Astrocyte (in vitro differentiated cells and primary cell): Measurements from ENCODE around the gene PLD1. TPM values are rescaled to one million over a fixed set of nuclear protein-coding genes. Genes with fewer than 3 reads are reported as not detected.

Experiments used
- DNase-seq: peaks from one replicate; pipeline ENCODE4 v3.0.0-alpha.2; 2010; ENCODE audit warnings: low read depth
- FAIRE-seq: peaks from 2 replicates; lab custom pipeline; 2011; peaks lifted over from hg19 to GRCh38; lab: Jason Lieb, UNC
- H2AFZ ChIP-seq: 2 replicates; pipeline ENCODE4 v1.6.0; 2012; ENCODE audit warnings: low read depth, low read length, inconsistent platforms
- H3K27ac ChIP-seq: 2 replicates; pipeline ENCODE4 v1.5.1; 2011; ENCODE audit warnings: low read depth, low read length, inconsistent platforms
- H3K27me3 ChIP-seq: 2 replicates; pipeline ENCODE4 v1.6.0; 2011; ENCODE audit warnings: low read length, inconsistent platforms; ENCODE audit not compliant: insufficient read depth
- H3K36me3 ChIP-seq: 2 replicates; pipeline ENCODE4 v1.5.1; 2011; ENCODE audit warnings: low read length, inconsistent platforms; ENCODE audit not compliant: insufficient read depth
- H3K4me1 ChIP-seq: 2 replicates; pipeline ENCODE4 v1.5.1; 2011; ENCODE audit warnings: low read length, inconsistent platforms; ENCODE audit not compliant: insufficient read depth
- H3K4me2 ChIP-seq: 2 replicates; pipeline ENCODE4 v1.6.0; 2012; ENCODE audit warnings: low read length, inconsistent platforms
- H3K4me3 ChIP-seq: 2 replicates; pipeline ENCODE4 v1.5.1; 2011; ENCODE audit warnings: low read depth, mild to moderate bottlenecking, low read length, inconsistent platforms; ENCODE audit not compliant: insufficient read depth
- H3K79me2 ChIP-seq: 2 replicates; pipeline ENCODE4 v1.6.0; 2012; ENCODE audit warnings: mild to moderate bottlenecking, low read length, inconsistent platforms; ENCODE audit not compliant: insufficient read depth
- H3K9ac ChIP-seq: 2 replicates; pipeline ENCODE4 v1.6.0; 2012; ENCODE audit warnings: mild to moderate bottlenecking, low read length, inconsistent platforms
- H3K9me3 ChIP-seq: 2 replicates; pipeline ENCODE4 v1.5.1; 2012; ENCODE audit warnings: low read depth, mild to moderate bottlenecking, low read length, inconsistent platforms; ENCODE audit not compliant: insufficient read depth
- H4K20me1 ChIP-seq: 2 replicates; pipeline ENCODE4 v1.6.0; 2012; ENCODE audit warnings: low read length, inconsistent platforms; ENCODE audit not compliant: insufficient read depth
- H3K27ac Mint-ChIP-seq: one replicate; pipeline ENCODE4 v1.8.0; 2021; ENCODE audit warnings: mild to moderate bottlenecking, mixed read lengths; ENCODE audit not compliant: unreplicated experiment
- H3K27me3 Mint-ChIP-seq: one replicate; pipeline ENCODE4 v1.8.0; 2021; ENCODE audit warnings: low read depth, mixed read lengths; ENCODE audit not compliant: unreplicated experiment
- H3K36me3 Mint-ChIP-seq: one replicate; pipeline ENCODE4 v1.8.0; 2021; ENCODE audit warnings: low read depth, mixed read lengths; ENCODE audit not compliant: unreplicated experiment
- H3K4me1 Mint-ChIP-seq: one replicate; pipeline ENCODE4 v1.8.0; 2021; ENCODE audit warnings: low read depth, mixed read lengths; ENCODE audit not compliant: unreplicated experiment
- H3K4me3 Mint-ChIP-seq: one replicate; pipeline ENCODE4 v1.8.0; 2021; ENCODE audit warnings: mild to moderate bottlenecking, moderate library complexity, mixed read lengths; ENCODE audit not compliant: unreplicated experiment
- H3K9me3 Mint-ChIP-seq: one replicate; pipeline ENCODE4 v1.8.0; 2021; ENCODE audit warnings: mild to moderate bottlenecking, mixed read lengths; ENCODE audit not compliant: unreplicated experiment
- EZH2 ChIP-seq: IDR thresholded peaks from 2 replicates; pipeline ENCODE4 v1.6.1; 2012; ENCODE audit warnings: mild to moderate bottlenecking, low read length, inconsistent platforms; ENCODE audit not compliant: insufficient read depth
- total RNA-seq: library from RNA; stranded (reverse); gene quantifications from 2 replicates; pipeline ENCODE4 v1.2.1, GENCODE V29; 2021
- TF ChIP-seq, protein P1 (sequence below): IDR thresholded peaks from 2 replicates; pipeline ENCODE4 v1.5.1; 2011; ENCODE audit warnings: low read depth, mild to moderate bottlenecking, inconsistent platforms, low read length, moderate library complexity; ENCODE audit not compliant: insufficient read depth

The PLD1 gene
- total RNA-seq, 1 donor from 2014 or later = 21.5 TPM

DNA sequence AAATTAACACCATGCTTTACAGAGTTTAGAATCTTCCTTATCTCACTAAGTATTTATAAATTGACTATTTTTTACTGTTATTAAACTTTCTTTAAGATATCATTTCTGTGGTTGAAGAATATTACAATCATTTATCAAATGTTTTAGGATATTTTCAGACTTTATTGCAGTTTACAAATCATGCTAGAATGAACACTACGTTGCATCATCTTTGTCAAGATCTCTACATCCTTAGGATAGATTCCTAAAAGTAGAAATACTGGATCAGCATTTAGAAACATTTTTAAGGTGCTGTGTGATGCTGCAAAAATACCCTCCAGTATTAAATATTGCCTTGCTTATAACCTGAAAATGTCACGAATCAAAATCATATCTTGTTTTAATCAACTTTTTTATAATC, 2.5 kb upstream of the PLD1 start:
- H3K36me3 Mint-ChIP-seq = no peaks in the 10 kb centered on the region
- no peak overlapping the region for H3K4me3 Mint-ChIP-seq
- H3K4me1 Mint-ChIP-seq = peaks cover 39% of the 10 kb centered on the region
- DNase-seq (no peak), FAIRE-seq (no peak)
- Histone ChIP-seq H3K9ac (no peak overlapping the region), H3K9me3 (no peaks in the 10 kb centered on the region), H3K27ac (no peak overlapping the region), H3K4me3 (no peak overlapping the region), H3K27me3 (no peaks in the 10 kb centered on the region), H3K4me2 (no peak overlapping the region), H2AFZ (no peak overlapping the region), H3K4me1 (peaks cover 23% of the 10 kb centered on the region), H3K36me3 (no peaks in the 10 kb centered on the region), H4K20me1 (no peaks in the 10 kb centered on the region), H3K79me2 (no peaks in the 10 kb centered on the region)
- H3K9me3 Mint-ChIP-seq = no peaks in the 10 kb centered on the region
- H3K27me3 Mint-ChIP-seq = no peaks in the 10 kb centered on the region
- peak overlapping the region; percentile 94 for H3K27ac Mint-ChIP-seq
- TF ChIP-seq EZH2 = no peak
- TF ChIP-seq, protein P1, sequence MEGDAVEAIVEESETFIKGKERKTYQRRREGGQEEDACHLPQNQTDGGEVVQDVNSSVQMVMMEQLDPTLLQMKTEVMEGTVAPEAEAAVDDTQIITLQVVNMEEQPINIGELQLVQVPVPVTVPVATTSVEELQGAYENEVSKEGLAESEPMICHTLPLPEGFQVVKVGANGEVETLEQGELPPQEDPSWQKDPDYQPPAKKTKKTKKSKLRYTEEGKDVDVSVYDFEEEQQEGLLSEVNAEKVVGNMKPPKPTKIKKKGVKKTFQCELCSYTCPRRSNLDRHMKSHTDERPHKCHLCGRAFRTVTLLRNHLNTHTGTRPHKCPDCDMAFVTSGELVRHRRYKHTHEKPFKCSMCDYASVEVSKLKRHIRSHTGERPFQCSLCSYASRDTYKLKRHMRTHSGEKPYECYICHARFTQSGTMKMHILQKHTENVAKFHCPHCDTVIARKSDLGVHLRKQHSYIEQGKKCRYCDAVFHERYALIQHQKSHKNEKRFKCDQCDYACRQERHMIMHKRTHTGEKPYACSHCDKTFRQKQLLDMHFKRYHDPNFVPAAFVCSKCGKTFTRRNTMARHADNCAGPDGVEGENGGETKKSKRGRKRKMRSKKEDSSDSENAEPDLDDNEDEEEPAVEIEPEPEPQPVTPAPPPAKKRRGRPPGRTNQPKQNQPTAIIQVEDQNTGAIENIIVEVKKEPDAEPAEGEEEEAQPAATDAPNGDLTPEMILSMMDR = no peak

DNA sequence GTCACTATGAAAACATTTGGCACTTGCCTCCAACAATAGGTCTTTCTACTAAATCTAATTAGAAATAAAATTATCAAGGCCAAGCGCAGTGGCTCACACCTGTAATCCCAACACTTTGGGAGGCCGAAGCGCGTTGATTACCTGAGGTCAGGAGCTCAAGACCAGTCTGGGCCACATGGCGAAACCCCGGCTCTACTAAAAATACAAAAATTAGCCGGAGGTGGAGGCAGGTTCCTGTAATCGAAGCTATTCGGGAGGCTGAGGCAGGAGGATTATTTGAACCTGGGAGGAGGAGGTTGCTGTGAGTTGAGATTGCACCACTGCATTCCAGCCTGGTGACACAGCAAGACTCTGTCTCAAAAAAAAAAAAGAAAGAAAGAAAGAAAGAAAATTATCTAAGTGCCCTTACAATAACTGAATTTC, 1.6 kb upstream of the PLD1 start:
- TF ChIP-seq, protein P1 = no peak
- no peak for TF ChIP-seq EZH2
- Mint-ChIP-seq H3K4me1 (peaks cover 41% of the 10 kb centered on the region), H3K9me3 (no peaks in the 10 kb centered on the region), H3K27me3 (no peaks in the 10 kb centered on the region), H3K36me3 (no peaks in the 10 kb centered on the region), H3K4me3 (peak overlapping the region; percentile 85), H3K27ac (peak overlapping the region; percentile 98)
- Histone ChIP-seq H3K4me3 (no peak overlapping the region), H3K9ac (peak overlapping the region; percentile 85), H3K79me2 (no peaks in the 10 kb centered on the region), H3K9me3 (no peaks in the 10 kb centered on the region), H3K27ac (peak overlapping the region; percentile 88), H3K27me3 (no peaks in the 10 kb centered on the region), H3K4me2 (no peak overlapping the region), H3K4me1 (peaks cover 20% of the 10 kb centered on the region), H3K36me3 (no peaks in the 10 kb centered on the region), H2AFZ (no peak overlapping the region), H4K20me1 (no peaks in the 10 kb centered on the region)
- FAIRE-seq = no peak
- peak; percentile 48 for DNase-seq

DNA sequence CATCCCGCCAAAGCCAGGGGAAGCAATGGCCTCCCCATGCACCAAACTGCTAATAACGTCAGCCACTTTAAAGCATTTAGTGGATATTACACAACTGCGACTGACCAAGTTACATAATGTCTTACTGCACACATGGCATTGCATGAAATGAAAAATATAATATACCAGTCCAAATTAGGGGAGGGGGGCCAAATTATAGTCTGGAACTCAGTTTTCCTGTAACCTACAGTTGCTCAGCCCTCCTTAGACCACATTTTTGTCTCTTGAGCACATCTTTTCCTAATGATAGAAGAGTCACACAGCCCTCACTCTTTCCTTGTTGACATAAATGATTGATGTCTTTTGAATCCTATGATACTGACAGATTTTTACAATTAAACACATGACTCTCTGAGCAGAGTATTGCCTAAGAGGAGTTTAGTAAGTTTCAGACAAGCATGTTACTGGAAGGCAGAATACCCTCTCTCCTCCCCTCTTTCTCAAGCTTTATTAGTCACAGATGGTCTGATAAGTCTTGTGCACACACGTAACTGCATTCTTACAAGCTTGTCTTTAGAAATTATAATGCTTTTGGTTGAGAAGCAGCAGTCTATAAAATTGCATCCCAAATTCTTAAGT, 1.1 kb upstream of the PLD1 start:
- Mint-ChIP-seq H3K27ac (peak overlapping the region; percentile 98), H3K36me3 (no peaks in the 10 kb centered on the region), H3K4me1 (peaks cover 47% of the 10 kb centered on the region), H3K9me3 (no peaks in the 10 kb centered on the region), H3K4me3 (peak overlapping the region; percentile 85), H3K27me3 (no peaks in the 10 kb centered on the region)
- H3K4me2 ChIP-seq = peak overlapping the region; percentile 89
- H3K79me2 ChIP-seq = no peaks in the 10 kb centered on the region
- H3K9me3 ChIP-seq = no peaks in the 10 kb centered on the region
- TF ChIP-seq, protein P1 = no peak
- TF ChIP-seq EZH2 = no peak
- H3K27me3 ChIP-seq = no peaks in the 10 kb centered on the region
- H3K9ac ChIP-seq = peak overlapping the region; percentile 85
- H2AFZ ChIP-seq = no peak overlapping the region
- peak overlapping the region; percentile 59 for H3K4me3 ChIP-seq
- no peaks in the 10 kb centered on the region for H4K20me1 ChIP-seq
- peaks cover 25% of the 10 kb centered on the region for H3K4me1 ChIP-seq
- no peaks in the 10 kb centered on the region for H3K36me3 ChIP-seq
- FAIRE-seq (peak; percentile 37), DNase-seq (peak; percentile 99)
- peak overlapping the region; percentile 88 for H3K27ac ChIP-seq
